CD4-positive, alpha-beta memory T cell (primary cell): ENCODE results near the gene NLRP3. TPM values are rescaled to one million over a fixed set of nuclear protein-coding genes. Genes with fewer than 3 reads are reported as not detected.
"Not testable (repeated sequence)": the region's sequence is repeated elsewhere in the genome, so short reads cannot be mapped to it uniquely, and the experiment has no call there.

ENCODE experiments used
- CTCF ChIA-PET: fragments of 350-600 bp; sonication (Branson Sonifier 250); formaldehyde crosslinking; loops from one replicate; lab custom pipeline; 2021; ENCODE audit warnings: inconsistent platforms; ENCODE audit not compliant: partially characterized antibody; lab: Charles Lee
- POLR2A ChIA-PET: fragments of 350-600 bp; sonication (Branson Sonifier 250); formaldehyde crosslinking; loops from one replicate; lab custom pipeline; 2021; ENCODE audit not compliant: partially characterized antibody; lab: Charles Lee
- DNase-seq, 5 donors: peaks; one replicate each; pipeline versions ENCODE4 v3.0.0 to v3.0.0-alpha.2; 2020 to 2022; ENCODE audit warnings: mixed read lengths in 1 of 5
- H3K27ac ChIP-seq: one replicate; pipeline ENCODE4 v1.7.0; 2013; ENCODE audit warnings: low read depth, low read length
- H3K27me3 ChIP-seq: 2 replicates; pipeline ENCODE4 v1.7.0; 2013; ENCODE audit warnings: mild to moderate bottlenecking, low read length, moderate library complexity; ENCODE audit not compliant: insufficient read depth
- H3K36me3 ChIP-seq: 2 replicates; pipeline ENCODE4 v1.7.0; 2013; ENCODE audit warnings: mild to moderate bottlenecking, low read length, moderate library complexity; ENCODE audit not compliant: insufficient read depth
- H3K4me1 ChIP-seq: 2 replicates; pipeline ENCODE4 v1.7.0; 2013; ENCODE audit warnings: mild to moderate bottlenecking, low read length, moderate library complexity; ENCODE audit not compliant: insufficient read depth
- H3K4me3 ChIP-seq, 2 donors: one replicate each; pipeline ENCODE4 v1.7.0; 2013; ENCODE audit warnings: low read length in 2 of 2, mild to moderate bottlenecking in 1 of 2
- H3K9me3 ChIP-seq, 2 donors: one replicate each; pipeline ENCODE4 v1.7.0; 2013; ENCODE audit warnings: low read length in 2 of 2, control low read depth in 1 of 2; ENCODE audit not compliant: control insufficient read depth in 1 of 2
- H3K27ac Mint-ChIP-seq, 7 donors: one replicate each; pipeline ENCODE4 v1.8.0; 2020 to 2021; ENCODE audit warnings: mixed read lengths in 7 of 7, mild to moderate bottlenecking in 6 of 7, inconsistent platforms in 3 of 7, moderate library complexity in 3 of 7
- H3K27me3 Mint-ChIP-seq, 2 donors: one replicate each; pipeline ENCODE4 v1.8.0; 2020 to 2021; ENCODE audit warnings: mixed read lengths in 2 of 2
- H3K36me3 Mint-ChIP-seq, 2 donors: one replicate each; pipeline ENCODE4 v1.8.0; 2020 to 2021; ENCODE audit warnings: mixed read lengths in 2 of 2, inconsistent platforms in 1 of 2, mild to moderate bottlenecking in 1 of 2
- H3K4me1 Mint-ChIP-seq, 4 donors: one replicate each; pipeline ENCODE4 v1.8.0; 2020 to 2021; ENCODE audit warnings: mixed read lengths in 4 of 4, mild to moderate bottlenecking in 1 of 4
- H3K4me3 Mint-ChIP-seq, 8 donors: one replicate each; pipeline ENCODE4 v1.8.0; 2020 to 2021; ENCODE audit warnings: mixed read lengths in 8 of 8, mild to moderate bottlenecking in 7 of 8, moderate library complexity in 6 of 8, inconsistent platforms in 3 of 8
- H3K9me3 Mint-ChIP-seq, 8 donors: one replicate each; pipeline ENCODE4 v1.8.0; 2020 to 2021; ENCODE audit warnings: mixed read lengths in 8 of 8, mild to moderate bottlenecking in 5 of 8, inconsistent platforms in 3 of 8, moderate library complexity in 1 of 8
- intact Hi-C: fragments of 100-400 bp; cut with micrococcal nuclease; formaldehyde crosslinking; loops from one replicate; pipeline ENCODE4 v1.15.1; 2023
- polyA plus RNA-seq, 2 donors: library from polyadenylated mRNA; unstranded; fragments of 300-500 nt; fragmentation: Illumina TruSeq; gene quantifications; one replicate each; pipeline ENCODE4 v1.2.3, GENCODE V29; 2021
- total RNA-seq, 2 experiments: library from RNA; stranded (reverse); gene quantifications; one replicate each; pipeline ENCODE4 v1.2.3, GENCODE V29; 2021

Gene NLRP3
- total and polyA plus RNA-seq, 4 experiments from 2014 or later, result 3.4 to 14.6 (median 9.2) TPM

- CTCF ChIA-PET, result interaction anchor here (2.4 kb wide), 1 partner anchor 77 kb away, joined by 7 read pairs; no protein-coding TSS in a partner anchor
- H3K9me3 ChIP-seq, result no peaks in the 10 kb centered on the region
Observed at GRCh38 chr1:247467129-247467528, 51.2 kb downstream of the NLRP3 start.

GRCh38 chr1:247468481-247469140 is 52.6 kb downstream of the NLRP3 start:
- no peak overlapping the region for H3K27ac ChIP-seq
- Mint-ChIP-seq H3K9me3 (no peaks in the 10 kb centered on the region), H3K36me3 (no peaks in the 10 kb centered on the region), H3K27me3 (peaks cover 2 to 11% of the 10 kb centered on the region in 2 donors), H3K4me3 (no peak overlapping the region), H3K4me1 (no peaks in the 10 kb centered on the region), H3K27ac (peak overlapping the region in 1 of 7 donors; percentile 16)
- no peak overlapping the region for H3K4me3 ChIP-seq
- no peaks in the 10 kb centered on the region for H3K36me3 ChIP-seq
- ChIA-PET POLR2A (no interaction called here), CTCF (interaction anchor here (2.4 kb wide), 1 partner anchor 79 kb away, joined by 7 read pairs; no protein-coding TSS in a partner anchor)
- intact Hi-C loops, result no loop called here
- no peaks in the 10 kb centered on the region for H3K27me3 ChIP-seq
- DNase-seq, result no peak
- H3K9me3 ChIP-seq, result no peaks in the 10 kb centered on the region
- H3K4me1 ChIP-seq, result no peaks in the 10 kb centered on the region

More at GRCh38 chr1:247467129-247467528, 51.2 kb downstream of the NLRP3 start:
- Mint-ChIP-seq H3K9me3 (peaks cover 0 to 3% (median 0%) of the 10 kb centered on the region in 8 donors), H3K4me1 (no peaks in the 10 kb centered on the region), H3K27ac (no peak overlapping the region), H3K36me3 (no peaks in the 10 kb centered on the region), H3K4me3 (no peak overlapping the region), H3K27me3 (peaks cover 4 to 10% of the 10 kb centered on the region in 2 donors)
- no peak overlapping the region for H3K4me3 ChIP-seq
- POLR2A ChIA-PET, result no interaction called here
- no peaks in the 10 kb centered on the region for H3K4me1 ChIP-seq
- no peak overlapping the region for H3K27ac ChIP-seq
- intact Hi-C loops, result no loop called here
- H3K27me3 ChIP-seq, result no peaks in the 10 kb centered on the region
- no peak for DNase-seq
- no peaks in the 10 kb centered on the region for H3K36me3 ChIP-seq

GRCh38 chr1:247469141-247469535 is 53.2 kb downstream of the NLRP3 start:
- no peak for DNase-seq
- peak overlapping the region in 1 of 7 donors; percentile 6 for H3K27ac Mint-ChIP-seq
- Histone ChIP-seq H3K27me3 (no peaks in the 10 kb centered on the region), H3K4me3 (no peak overlapping the region), H3K9me3 (no peaks in the 10 kb centered on the region), H3K36me3 (no peaks in the 10 kb centered on the region), H3K27ac (no peak overlapping the region), H3K4me1 (no peaks in the 10 kb centered on the region)
- CTCF ChIA-PET, result no interaction called here
- no peaks in the 10 kb centered on the region for H3K9me3 Mint-ChIP-seq
- intact Hi-C loops, result no loop called here
- POLR2A ChIA-PET, result no interaction called here
- H3K27me3 Mint-ChIP-seq, result peaks cover 2 to 11% of the 10 kb centered on the region in 2 donors
- no peaks in the 10 kb centered on the region for H3K4me1 Mint-ChIP-seq
- H3K4me3 Mint-ChIP-seq, result no peak overlapping the region
- no peaks in the 10 kb centered on the region for H3K36me3 Mint-ChIP-seq

DNA sequence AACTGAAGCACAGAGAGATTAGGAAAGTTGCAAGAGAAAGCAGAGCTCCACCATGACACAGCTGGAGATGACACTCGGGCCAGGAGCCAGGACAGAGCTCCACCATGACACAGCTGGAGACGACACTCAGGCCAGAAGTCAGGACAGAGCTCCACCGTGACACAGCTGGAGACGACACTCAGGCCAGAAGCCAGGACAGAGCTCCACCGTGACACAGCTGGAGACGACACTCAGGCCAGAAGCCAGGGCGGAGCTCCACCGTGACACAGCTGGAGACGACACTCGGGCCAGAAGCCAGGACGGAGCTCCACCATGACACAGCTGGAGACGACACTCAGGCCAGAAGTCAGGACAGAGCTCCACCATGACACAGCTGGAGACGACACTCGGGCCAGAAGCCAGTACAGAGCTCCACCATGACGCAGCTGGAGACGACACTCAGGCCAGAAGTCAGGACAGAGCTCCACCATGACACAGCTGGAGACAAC is 55.0 kb downstream of the NLRP3 start:
- H3K36me3 Mint-ChIP-seq, H3K27ac Mint-ChIP-seq, H3K27me3 ChIP-seq, H3K4me3 Mint-ChIP-seq, intact Hi-C loops, H3K27ac ChIP-seq, H3K4me3 ChIP-seq, DNase-seq, H3K9me3 Mint-ChIP-seq, POLR2A ChIA-PET, H3K4me1 Mint-ChIP-seq, H3K4me1 ChIP-seq, H3K36me3 ChIP-seq, H3K9me3 ChIP-seq: not testable (repeated sequence)
- peaks cover 0 to 11% of the 10 kb centered on the region in 2 donors for H3K27me3 Mint-ChIP-seq
- CTCF ChIA-PET, result interaction anchor here (1.0 to 1.9 kb wide), 5 partner anchors 8 to 98 kb away, joined by 3 to 8 read pairs (median 3); no protein-coding TSS in a partner anchor

- Mint-ChIP-seq H3K9me3 (peaks cover 0 to 4% (median 0%) of the 10 kb centered on the region in 8 donors), H3K4me3 (no peak overlapping the region), H3K36me3 (no peaks in the 10 kb centered on the region), H3K4me1 (no peaks in the 10 kb centered on the region), H3K27ac (peak overlapping the region in 1 of 7 donors; percentile 28), H3K27me3 (peaks cover 0 to 9% of the 10 kb centered on the region in 2 donors)
- H3K9me3 ChIP-seq, result no peaks in the 10 kb centered on the region
- no peaks in the 10 kb centered on the region for H3K4me1 ChIP-seq
- no peak for DNase-seq
- POLR2A ChIA-PET, result no interaction called here
- H3K27me3 ChIP-seq, result no peaks in the 10 kb centered on the region
- H3K27ac ChIP-seq, result no peak overlapping the region
- no peak overlapping the region for H3K4me3 ChIP-seq
- CTCF ChIA-PET, result interaction anchor here (1.0 to 1.9 kb wide), 6 partner anchors 8 to 99 kb away, joined by 3 to 8 read pairs (median 3); no protein-coding TSS in a partner anchor
- intact Hi-C loops, result no loop called here
- no peaks in the 10 kb centered on the region for H3K36me3 ChIP-seq
Observed at GRCh38 chr1:247471445-247472016, 55.6 kb downstream of the NLRP3 start.

- Mint-ChIP-seq H3K27ac (no peak overlapping the region), H3K9me3 (peaks cover 0 to 4% (median 0%) of the 10 kb centered on the region in 8 donors), H3K36me3 (no peaks in the 10 kb centered on the region), H3K27me3 (peaks cover 0 to 6% of the 10 kb centered on the region in 2 donors), H3K4me3 (no peak overlapping the region), H3K4me1 (no peaks in the 10 kb centered on the region)
- POLR2A ChIA-PET, result no interaction called here
- Histone ChIP-seq H3K27me3 (no peaks in the 10 kb centered on the region), H3K27ac (no peak overlapping the region), H3K4me1 (no peaks in the 10 kb centered on the region), H3K36me3 (no peaks in the 10 kb centered on the region), H3K9me3 (no peaks in the 10 kb centered on the region), H3K4me3 (no peak overlapping the region)
- DNase-seq, result no peak
- CTCF ChIA-PET, result interaction anchor here (1.0 to 1.9 kb wide), 6 partner anchors 7 to 99 kb away, joined by 3 to 8 read pairs (median 3); no protein-coding TSS in a partner anchor
- intact Hi-C loops, result no loop called here
Observed at GRCh38 chr1:247472035-247472434, 56.1 kb downstream of the NLRP3 start.

- Mint-ChIP-seq H3K27me3 (peaks cover 0 to 5% of the 10 kb centered on the region in 2 donors), H3K4me1 (no peaks in the 10 kb centered on the region), H3K27ac (no peak overlapping the region), H3K9me3 (peaks cover 0 to 4% (median 0%) of the 10 kb centered on the region in 8 donors), H3K36me3 (no peaks in the 10 kb centered on the region), H3K4me3 (no peak overlapping the region)
- CTCF ChIA-PET, result no interaction called here
- intact Hi-C loops, result no loop called here
- Histone ChIP-seq H3K4me3 (no peak overlapping the region), H3K27ac (no peak overlapping the region), H3K36me3 (no peaks in the 10 kb centered on the region), H3K9me3 (no peaks in the 10 kb centered on the region), H3K4me1 (no peaks in the 10 kb centered on the region), H3K27me3 (no peaks in the 10 kb centered on the region)
- POLR2A ChIA-PET, result no interaction called here
- no peak for DNase-seq
Observed at GRCh38 chr1:247474367-247474766, 58.4 kb downstream of the NLRP3 start.
